Nephron (organoid): ENCODE measurements around the gene CPLX3.
A peak's percentile ranks its signal among the peaks of the same experiment; 100 is the strongest.

ENCODE experiments used
- H3K27ac Mint-ChIP-seq, 3 experiments: 2 replicates each; pipeline ENCODE4 v1.8.0; 2020; ENCODE audit warnings: mixed read lengths in 3 of 3, mild to moderate bottlenecking in 2 of 3, moderate library complexity in 1 of 3
- H3K27me3 Mint-ChIP-seq: 2 replicates; pipeline ENCODE4 v1.8.0; 2021; ENCODE audit warnings: low read depth, mild to moderate bottlenecking, moderate library complexity, mixed read lengths
- H3K36me3 Mint-ChIP-seq: 2 replicates; pipeline ENCODE4 v1.8.0; 2020; ENCODE audit warnings: low read depth, mixed read lengths
- H3K4me1 Mint-ChIP-seq: 2 replicates; pipeline ENCODE4 v1.8.0; 2020; ENCODE audit warnings: mixed read lengths
- H3K4me3 Mint-ChIP-seq, 3 experiments: 2 replicates each; pipeline ENCODE4 v1.8.0; 2020; ENCODE audit warnings: mild to moderate bottlenecking in 3 of 3, mixed read lengths in 3 of 3, moderate library complexity in 2 of 3
- H3K9me3 Mint-ChIP-seq: 2 replicates; pipeline ENCODE4 v1.8.0; 2020; ENCODE audit warnings: mixed read lengths
- TF ChIP-seq, protein P1 (sequence below), 3 experiments: fragments of 200-600 bp; sonication (generic); IDR thresholded peaks; one replicate each; pipeline ENCODE4 v1.5.0; 2021; ENCODE audit warnings: antibody characterized with exemption in 3 of 3; ENCODE audit not compliant: unreplicated experiment in 3 of 3

CPLX3 gene

DNA sequence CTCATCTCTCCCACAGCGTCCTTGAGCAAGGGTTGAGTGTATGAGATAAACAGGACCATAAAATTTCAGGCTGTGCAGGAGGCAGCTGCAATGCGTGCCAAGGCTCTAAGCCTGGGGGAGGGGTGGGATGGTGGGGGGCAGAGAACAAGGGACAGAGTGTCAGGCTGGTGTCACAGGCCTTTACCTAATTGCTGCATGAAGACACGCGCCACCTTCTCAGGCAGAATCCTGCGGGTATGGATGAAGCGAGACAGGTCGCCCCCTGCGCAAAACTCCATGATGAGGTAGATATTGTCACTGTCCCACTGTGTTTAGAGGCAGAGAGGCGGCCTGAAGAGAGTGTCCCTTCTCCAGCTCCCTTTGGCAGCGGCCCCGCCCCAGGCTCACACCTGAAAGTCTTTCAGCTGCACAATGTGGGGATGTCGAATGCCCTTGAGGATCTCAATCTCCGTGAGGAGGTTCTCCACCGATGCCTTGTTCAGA lies 15.5 kb downstream of the CPLX3 start:
- no peaks in the 10 kb centered on the region for H3K9me3 Mint-ChIP-seq
- H3K4me3 Mint-ChIP-seq = peak overlapping the region; percentile 92 to 95 (median 94)
- H3K36me3 Mint-ChIP-seq = peaks cover 17% of the 10 kb centered on the region
- TF ChIP-seq, protein P1, sequence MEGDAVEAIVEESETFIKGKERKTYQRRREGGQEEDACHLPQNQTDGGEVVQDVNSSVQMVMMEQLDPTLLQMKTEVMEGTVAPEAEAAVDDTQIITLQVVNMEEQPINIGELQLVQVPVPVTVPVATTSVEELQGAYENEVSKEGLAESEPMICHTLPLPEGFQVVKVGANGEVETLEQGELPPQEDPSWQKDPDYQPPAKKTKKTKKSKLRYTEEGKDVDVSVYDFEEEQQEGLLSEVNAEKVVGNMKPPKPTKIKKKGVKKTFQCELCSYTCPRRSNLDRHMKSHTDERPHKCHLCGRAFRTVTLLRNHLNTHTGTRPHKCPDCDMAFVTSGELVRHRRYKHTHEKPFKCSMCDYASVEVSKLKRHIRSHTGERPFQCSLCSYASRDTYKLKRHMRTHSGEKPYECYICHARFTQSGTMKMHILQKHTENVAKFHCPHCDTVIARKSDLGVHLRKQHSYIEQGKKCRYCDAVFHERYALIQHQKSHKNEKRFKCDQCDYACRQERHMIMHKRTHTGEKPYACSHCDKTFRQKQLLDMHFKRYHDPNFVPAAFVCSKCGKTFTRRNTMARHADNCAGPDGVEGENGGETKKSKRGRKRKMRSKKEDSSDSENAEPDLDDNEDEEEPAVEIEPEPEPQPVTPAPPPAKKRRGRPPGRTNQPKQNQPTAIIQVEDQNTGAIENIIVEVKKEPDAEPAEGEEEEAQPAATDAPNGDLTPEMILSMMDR (IDR thresholded peaks at IDR 0.05; ENCODE audit: unreplicated experiment in 3 of 3) = no peak
- H3K27ac Mint-ChIP-seq = no peak overlapping the region
- H3K4me1 Mint-ChIP-seq = peaks cover 25% of the 10 kb centered on the region
- no peaks in the 10 kb centered on the region for H3K27me3 Mint-ChIP-seq

DNA sequence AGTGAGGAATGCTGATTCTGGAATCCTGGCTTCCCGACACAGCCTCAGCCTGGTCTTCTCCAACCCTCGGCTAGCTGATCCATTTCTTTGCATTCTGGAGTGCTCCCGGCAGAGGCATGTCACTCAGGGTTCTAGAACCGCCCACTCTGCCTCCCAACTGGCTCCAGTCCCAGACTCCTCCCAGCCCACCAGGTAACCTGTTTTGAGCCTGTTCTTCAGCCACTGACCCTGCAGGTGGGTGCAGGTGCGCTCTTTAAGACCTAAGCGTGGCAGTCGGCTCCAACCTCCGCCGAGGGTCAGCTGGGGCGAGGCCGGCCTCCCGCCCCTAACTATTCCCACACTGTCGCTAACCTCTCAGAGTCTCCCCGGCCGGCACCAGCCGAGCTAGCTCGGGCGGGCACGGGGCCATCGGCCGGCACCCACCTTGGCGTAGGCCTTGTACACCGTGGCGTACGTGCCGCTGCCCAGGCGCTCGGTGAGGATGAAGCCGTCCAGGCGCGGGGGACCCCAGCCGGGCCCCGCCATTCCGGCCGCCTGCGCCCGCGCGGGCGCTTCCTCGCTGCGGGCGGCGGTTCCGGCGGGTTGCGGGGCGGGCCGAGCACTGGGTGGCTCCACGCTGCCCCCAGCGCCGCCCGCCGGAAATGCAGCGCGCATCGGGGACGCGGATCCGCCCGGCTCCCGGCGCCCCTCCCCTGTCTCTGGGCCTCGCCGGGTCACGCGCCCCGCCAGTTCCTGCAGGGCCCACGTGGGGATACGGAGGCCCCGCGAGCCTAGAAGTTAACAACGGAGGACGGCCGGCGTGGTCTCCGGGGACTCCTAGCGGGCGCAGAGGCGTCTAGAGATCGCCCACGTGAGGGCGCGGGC lies 16.4 kb downstream of the CPLX3 start, which contains the start of gene ULK3:
Gene ULK3 (minus strand): TSS at position 576 of the 864 bp plus-strand sequence. CDS start 51 bp downstream, at position 525.
- Mint-ChIP-seq H3K27me3 (no peaks in the 10 kb centered on the region), H3K4me1 (peaks cover 29% of the 10 kb centered on the region), H3K4me3 (peak within 1 kb of the TSS; percentile 92 to 95 (median 94)), H3K27ac (peak within 1 kb of the TSS; percentile 91 to 98 (median 94)), H3K9me3 (no peaks in the 10 kb centered on the region), H3K36me3 (peaks cover 20% of the 10 kb centered on the region)
- TF ChIP-seq, protein P1 (IDR thresholded peaks at IDR 0.05; ENCODE audit: unreplicated experiment in 3 of 3) = peak; percentile 74 to 93 (median 84)

DNA sequence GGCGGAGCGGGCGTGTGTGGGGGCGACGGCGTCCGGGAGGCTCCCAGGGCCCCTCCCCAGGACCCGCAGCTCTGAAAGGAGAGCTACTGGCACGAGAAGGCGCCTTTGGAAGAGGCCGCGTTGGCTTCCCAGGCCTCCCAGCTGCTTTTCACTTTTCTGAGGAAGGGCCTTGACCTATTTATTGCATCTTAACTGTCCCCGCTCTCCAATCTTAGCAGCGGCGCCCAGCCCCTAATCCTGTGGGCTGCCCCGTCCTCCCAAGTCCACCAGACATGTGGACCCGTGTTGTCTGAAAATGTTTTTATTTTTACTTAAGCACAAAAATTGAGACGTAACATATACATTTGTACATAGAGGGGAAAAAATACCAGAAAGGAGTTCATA lies 17.0 kb downstream of the CPLX3 start:
- TF ChIP-seq, protein P1 (IDR thresholded peaks at IDR 0.05; ENCODE audit: unreplicated experiment in 3 of 3) = no peak
- peak overlapping the region; percentile 91 to 98 (median 94) for H3K27ac Mint-ChIP-seq
- H3K4me1 Mint-ChIP-seq = peaks cover 29% of the 10 kb centered on the region
- peak overlapping the region; percentile 82 to 93 (median 92) for H3K4me3 Mint-ChIP-seq
- H3K36me3 Mint-ChIP-seq = peaks cover 27% of the 10 kb centered on the region
- no peaks in the 10 kb centered on the region for H3K9me3 Mint-ChIP-seq
- no peaks in the 10 kb centered on the region for H3K27me3 Mint-ChIP-seq

DNA sequence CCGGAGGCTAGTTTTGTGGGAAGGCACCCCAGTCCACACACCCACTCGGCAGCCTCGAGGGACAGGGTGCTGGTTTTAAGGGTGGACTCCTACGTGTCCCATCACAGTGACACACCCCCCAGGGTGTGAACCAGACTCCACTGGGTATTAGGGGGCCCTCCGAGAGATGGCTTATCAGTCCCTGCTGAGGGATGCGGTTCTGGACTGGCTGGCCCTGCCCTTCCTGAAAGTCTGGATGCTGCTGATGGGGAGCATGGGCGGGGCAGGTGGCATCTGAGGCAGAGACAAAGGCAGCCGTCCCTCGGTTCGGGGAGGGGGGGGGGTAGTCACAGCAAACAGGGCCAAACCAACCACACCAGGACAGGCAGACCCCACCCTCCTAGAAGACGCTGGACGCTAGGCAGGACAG lies 17.5 kb downstream of the CPLX3 start:
- Mint-ChIP-seq H3K36me3 (peaks cover 29% of the 10 kb centered on the region), H3K9me3 (no peaks in the 10 kb centered on the region), H3K4me3 (peak overlapping the region; percentile 82 to 93 (median 92)), H3K27me3 (no peaks in the 10 kb centered on the region), H3K4me1 (peaks cover 29% of the 10 kb centered on the region), H3K27ac (peak overlapping the region; percentile 91 to 98 (median 94))
- TF ChIP-seq, protein P1 (IDR thresholded peaks at IDR 0.05; ENCODE audit: unreplicated experiment in 3 of 3) = no peak

DNA sequence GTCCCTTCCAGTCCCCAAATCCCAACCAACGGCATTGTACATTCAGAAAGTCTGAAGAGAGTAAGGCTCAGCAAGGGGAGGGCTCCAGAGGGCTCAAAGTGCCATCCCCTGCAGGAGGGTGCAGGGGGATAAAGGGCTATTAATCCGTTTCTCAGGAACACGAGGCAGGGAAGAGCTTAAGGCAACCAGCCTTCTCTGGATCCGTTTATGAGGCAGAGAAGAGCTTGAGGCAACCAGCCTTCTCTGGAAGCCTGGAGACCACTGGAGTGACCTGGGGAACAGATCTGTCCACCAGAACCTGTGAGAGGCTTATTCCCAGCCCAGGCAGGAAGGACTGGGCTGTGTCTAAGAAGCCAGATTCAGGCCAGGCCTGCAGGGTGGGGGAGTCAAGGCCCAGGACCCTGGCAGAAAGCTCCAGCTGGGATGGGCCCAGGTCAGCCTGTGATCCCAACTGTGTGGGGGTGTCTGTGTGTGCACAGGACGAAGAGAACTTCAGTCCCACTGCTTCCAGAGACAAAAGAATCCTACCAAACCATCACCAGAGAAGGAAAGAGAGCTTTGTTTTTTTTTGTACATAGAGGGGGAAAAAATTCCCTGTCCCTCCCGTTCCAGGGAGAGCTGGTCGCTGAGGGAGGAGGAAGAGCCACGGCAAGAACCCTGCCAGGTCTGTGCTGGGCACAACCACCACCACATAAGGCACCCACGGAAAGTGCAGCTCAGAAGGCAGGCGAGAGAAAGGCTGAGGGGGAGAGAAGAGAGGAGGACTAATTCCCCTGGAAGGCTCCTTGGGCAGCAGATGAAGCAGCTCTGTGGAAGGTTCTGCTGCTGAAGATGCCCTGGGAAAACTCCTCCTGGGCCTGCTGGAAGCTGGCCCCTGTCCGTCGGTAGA lies 18.1 kb downstream of the CPLX3 start:
- Mint-ChIP-seq H3K27ac (peak overlapping the region; percentile 13 to 94 (median 44)), H3K4me3 (peak overlapping the region in 2 of 3 experiments; percentile 14 to 19), H3K4me1 (peaks cover 29% of the 10 kb centered on the region), H3K9me3 (no peaks in the 10 kb centered on the region), H3K27me3 (no peaks in the 10 kb centered on the region), H3K36me3 (peaks cover 29% of the 10 kb centered on the region)
- TF ChIP-seq, protein P1 (IDR thresholded peaks at IDR 0.05; ENCODE audit: unreplicated experiment in 3 of 3) = no peak
